ENCODE data around the gene RASSF8. TPM values are rescaled to one million over a fixed set of nuclear protein-coding genes. Genes with fewer than 3 reads are reported as not detected.

RASSF8 gene
- total and polyA plus RNA-seq, 2 donors from 2014 or later = 12.0 to 52.8 TPM

DNA sequence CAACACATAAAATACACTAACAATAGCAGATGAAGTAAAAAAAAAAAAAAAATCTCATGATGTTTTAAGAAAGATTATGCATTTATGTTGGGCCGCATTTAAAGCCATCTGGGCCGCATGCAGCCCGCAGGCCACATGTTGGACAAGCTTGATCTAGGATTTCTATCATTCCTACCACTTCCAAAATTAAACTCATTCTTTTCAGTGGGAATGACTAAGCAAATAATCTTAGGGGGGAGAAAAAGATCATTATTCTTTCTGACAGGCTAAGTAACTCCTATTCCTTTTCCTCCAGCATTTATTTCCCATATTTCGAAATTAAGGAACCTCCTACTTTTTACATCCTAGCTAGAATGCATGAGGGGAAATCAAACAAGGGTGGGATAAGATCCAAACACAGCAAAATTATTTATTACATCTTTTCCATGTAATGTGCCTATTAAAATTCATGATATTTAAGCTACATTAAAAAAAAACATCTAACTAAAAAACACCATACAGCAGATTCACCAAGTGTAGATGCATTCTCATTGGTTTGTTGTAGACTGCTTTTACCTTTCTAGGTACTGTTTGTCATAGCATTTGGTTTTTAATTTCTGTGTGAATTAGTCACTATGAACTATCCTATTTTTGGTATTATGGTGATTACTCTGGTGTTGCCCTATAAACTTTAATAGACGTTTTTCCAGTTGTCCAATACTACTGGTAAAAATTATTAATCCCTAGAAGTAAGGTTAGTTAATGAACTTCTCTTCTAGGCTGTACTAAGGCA lies 76.1 kb downstream of the RASSF8 start:
- intact Hi-C loops (cut with DNase I) = no loop called here
- H3K9ac ChIP-seq (ENCODE audit: low read length in 3 of 3) = no peak overlapping the region
- H3K4me3 ChIP-seq (ENCODE audit: low read length in 3 of 3) = no peak overlapping the region
- no peak overlapping the region for H3K27ac ChIP-seq (ENCODE audit: low read depth in 2 of 2, low read length in 2 of 2)
- H3K27me3 ChIP-seq (ENCODE audit: control insufficient read depth, insufficient read depth, low read length) = no peaks in the 10 kb centered on the region
- no peak for DNase-seq
- no peaks in the 10 kb centered on the region for H3K36me3 ChIP-seq (ENCODE audit: control insufficient read depth in 2 of 3, insufficient read depth in 3 of 3, low read length in 3 of 3)
- no peak for FAIRE-seq
- TF ChIP-seq CTCF (IDR thresholded peaks at IDR 0.05; ENCODE audit: borderline replicate concordance, extremely low read depth, insufficient read depth) = no peak
- peaks cover 0 to 23% (median 5%) of the 10 kb centered on the region in 3 donors for H3K4me1 ChIP-seq (ENCODE audit: control insufficient read depth in 2 of 3, insufficient read depth in 2 of 3, low read depth in 1 of 3, low read length in 3 of 3)
- no peaks in the 10 kb centered on the region for H3K9me3 ChIP-seq (ENCODE audit: control insufficient read depth in 2 of 3, insufficient read depth in 1 of 3, low read length in 3 of 3)

DNA sequence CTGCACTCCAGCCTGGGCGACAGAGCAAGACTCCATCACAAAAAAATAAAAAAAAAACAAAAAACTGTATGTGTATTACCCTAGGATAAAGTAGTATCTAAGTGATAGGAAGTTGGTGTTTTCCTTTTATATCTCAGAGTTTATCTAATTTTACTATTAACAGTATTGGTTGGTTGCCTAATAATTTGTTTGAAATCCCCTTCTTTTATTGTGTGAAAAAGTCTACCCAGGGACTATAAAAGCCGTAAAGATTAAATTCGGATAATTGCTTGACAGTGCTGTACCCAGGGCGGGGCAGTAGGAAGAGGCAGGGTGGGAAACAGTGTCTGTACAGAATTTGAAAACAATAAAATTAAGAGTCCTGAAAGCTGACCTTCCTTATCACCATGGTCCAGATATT lies 78.4 kb downstream of the RASSF8 start:
- DNase-seq (no peak), FAIRE-seq (no peak)
- TF ChIP-seq CTCF (IDR thresholded peaks at IDR 0.05; ENCODE audit: borderline replicate concordance, extremely low read depth, insufficient read depth) = no peak
- H3K4me1 ChIP-seq (ENCODE audit: control insufficient read depth in 2 of 3, insufficient read depth in 2 of 3, low read depth in 1 of 3, low read length in 3 of 3) = peaks cover 0 to 22% (median 4%) of the 10 kb centered on the region in 3 donors
- no peak overlapping the region for H3K4me3 ChIP-seq (ENCODE audit: low read length in 3 of 3)
- no peaks in the 10 kb centered on the region for H3K9me3 ChIP-seq (ENCODE audit: control insufficient read depth in 2 of 3, insufficient read depth in 1 of 3, low read length in 3 of 3)
- no peaks in the 10 kb centered on the region for H3K27me3 ChIP-seq (ENCODE audit: control insufficient read depth, insufficient read depth, low read length)
- H3K27ac ChIP-seq (ENCODE audit: low read depth in 2 of 2, low read length in 2 of 2) = no peak overlapping the region
- H3K9ac ChIP-seq (ENCODE audit: low read length in 3 of 3) = no peak overlapping the region
- no peaks in the 10 kb centered on the region for H3K36me3 ChIP-seq (ENCODE audit: control insufficient read depth in 2 of 3, insufficient read depth in 3 of 3, low read length in 3 of 3)
- intact Hi-C loops (cut with DNase I) = no loop called here

DNA sequence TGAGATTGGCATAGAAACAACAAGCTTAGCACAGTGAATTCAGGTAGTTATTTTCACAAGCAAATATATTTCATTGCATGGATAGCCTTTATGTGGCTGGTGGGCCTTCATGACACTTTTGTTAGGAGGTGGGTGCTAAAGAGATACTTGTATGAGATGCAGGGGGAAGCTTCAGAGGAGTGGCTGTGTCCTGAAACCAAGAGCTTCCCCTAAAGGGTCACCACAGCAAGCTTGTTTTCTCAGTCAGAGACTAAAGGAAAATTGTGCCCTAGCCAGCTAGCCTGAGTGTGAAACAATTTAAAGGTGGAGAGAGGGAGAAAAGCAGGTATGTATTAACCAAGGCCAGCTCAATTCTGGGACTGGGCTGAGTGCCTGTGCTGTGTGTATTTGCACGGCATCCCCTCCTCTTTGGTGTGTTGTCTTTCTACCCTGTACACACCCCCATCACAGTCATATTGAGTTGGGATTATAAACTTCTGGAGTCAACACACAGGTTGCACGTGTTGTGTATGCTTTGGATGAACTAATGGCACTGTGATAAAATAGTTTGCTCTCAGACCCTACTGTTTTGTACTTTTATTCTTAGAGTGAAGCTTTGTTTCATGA lies 79.2 kb downstream of the RASSF8 start:
- FAIRE-seq = no peak

More for the DNA sequence above, 79.2 kb downstream of the RASSF8 start:
- H3K9ac ChIP-seq (ENCODE audit: low read length in 3 of 3) = no peak overlapping the region
- no peak for DNase-seq
- H3K4me3 ChIP-seq (ENCODE audit: low read length in 3 of 3) = peak overlapping the region in 1 of 3 donors; percentile 15
- no peaks in the 10 kb centered on the region for H3K9me3 ChIP-seq (ENCODE audit: control insufficient read depth in 2 of 3, insufficient read depth in 1 of 3, low read length in 3 of 3)
- TF ChIP-seq CTCF (IDR thresholded peaks at IDR 0.05; ENCODE audit: borderline replicate concordance, extremely low read depth, insufficient read depth) = no peak
- H3K27me3 ChIP-seq (ENCODE audit: control insufficient read depth, insufficient read depth, low read length) = no peaks in the 10 kb centered on the region
- intact Hi-C loops (cut with DNase I) = no loop called here
- peaks cover 0 to 21% (median 4%) of the 10 kb centered on the region in 3 donors for H3K4me1 ChIP-seq (ENCODE audit: control insufficient read depth in 2 of 3, insufficient read depth in 2 of 3, low read depth in 1 of 3, low read length in 3 of 3)
- H3K36me3 ChIP-seq (ENCODE audit: control insufficient read depth in 2 of 3, insufficient read depth in 3 of 3, low read length in 3 of 3) = no peaks in the 10 kb centered on the region
- H3K27ac ChIP-seq (ENCODE audit: low read depth in 2 of 2, low read length in 2 of 2) = no peak overlapping the region

Data from kidney (tissue), 14 donors.